Right lung (tissue), 5 donors: ENCODE measurements around the gene ACP4. TPM values are rescaled to one million over a fixed set of nuclear protein-coding genes. Genes with fewer than 3 reads are reported as not detected.

Source experiments
- DNase-seq, 2 donors: peaks; one replicate each; pipeline ENCODE4 v3.0.0-alpha.2; 2013
- polyA plus RNA-seq, 5 donors: library from polyadenylated mRNA; unstranded; fragments of 120-200 nt; gene quantifications; one replicate each; pipeline versions ENCODE4 v1.2.1 to v1.2.3, GENCODE V29; 2013; ENCODE audit warnings: inconsistent platforms in 1 of 5, low replicate concordance in 1 of 5; ENCODE audit not compliant: insufficient read length in 5 of 5, insufficient read depth in 1 of 5

ACP4 gene
- polyA plus RNA-seq, 5 donors: 0.18 to 0.19 TPM; not detected in 3

DNA sequence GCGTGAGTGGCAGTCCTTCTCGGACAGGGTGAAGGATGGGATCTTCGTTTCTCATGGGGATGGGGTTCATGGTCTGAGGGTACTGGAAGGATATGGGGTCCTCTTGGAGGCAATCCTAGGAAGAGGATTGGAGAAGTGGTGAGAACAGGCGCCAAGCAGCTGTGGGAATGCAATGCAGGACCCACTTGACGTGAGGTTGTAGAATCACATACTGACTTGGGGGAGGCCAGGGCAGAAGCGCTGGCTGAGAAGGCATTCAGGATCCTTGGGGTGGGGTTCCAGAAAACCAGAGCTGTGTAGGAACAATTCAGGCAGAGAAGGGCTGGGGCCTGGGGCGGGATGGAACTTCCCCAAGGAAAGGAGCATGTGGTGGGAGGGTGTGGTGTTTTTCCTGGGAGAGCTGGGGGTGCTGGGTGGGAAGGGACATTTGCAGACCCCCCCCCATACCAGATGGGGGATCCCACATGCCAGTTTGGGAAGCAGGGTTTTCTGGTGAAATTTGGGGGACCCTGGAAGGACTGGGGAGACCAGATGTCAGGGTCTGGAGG is 32.5 kb downstream of the ACP4 start:
- no peak for DNase-seq

DNA sequence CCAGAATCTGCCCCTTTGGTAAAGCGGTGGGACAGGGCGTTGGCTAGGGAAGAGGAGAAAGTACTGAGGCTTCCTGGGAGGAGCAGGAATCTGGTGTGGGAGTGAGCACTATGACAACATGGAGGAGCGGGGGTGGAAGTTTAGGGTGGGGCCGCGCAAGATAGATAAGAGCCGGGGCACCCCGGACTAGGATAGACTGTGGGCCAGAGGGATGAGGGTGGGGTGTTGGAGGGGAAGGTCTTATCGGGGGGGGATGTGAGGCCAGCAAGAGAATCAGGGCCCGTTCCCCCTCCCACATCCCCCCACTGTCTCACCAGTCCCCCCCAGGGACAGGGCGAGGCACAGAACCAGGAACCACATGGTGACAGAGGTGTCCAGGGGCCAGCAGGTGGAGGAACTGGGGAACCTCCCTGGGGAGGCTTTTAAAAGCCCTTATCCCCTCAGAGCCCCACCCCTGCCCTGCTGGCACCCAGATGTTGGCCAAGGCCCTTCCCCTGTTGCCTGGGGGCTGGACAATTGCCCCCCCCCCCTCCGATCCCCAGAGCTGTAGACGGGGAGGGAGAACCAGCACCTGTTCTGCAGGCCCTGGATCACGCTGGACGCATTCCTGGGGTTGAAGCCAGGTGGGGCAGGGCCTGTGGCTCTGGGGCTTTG is 33.3 kb downstream of the ACP4 start, which contains the start of gene KLK1:
KLK1 (minus strand) TSS at position 399 of the 654 bp plus-strand sequence; CDS start at position 360, 39 bp downstream.
- no peak for DNase-seq

DNA sequence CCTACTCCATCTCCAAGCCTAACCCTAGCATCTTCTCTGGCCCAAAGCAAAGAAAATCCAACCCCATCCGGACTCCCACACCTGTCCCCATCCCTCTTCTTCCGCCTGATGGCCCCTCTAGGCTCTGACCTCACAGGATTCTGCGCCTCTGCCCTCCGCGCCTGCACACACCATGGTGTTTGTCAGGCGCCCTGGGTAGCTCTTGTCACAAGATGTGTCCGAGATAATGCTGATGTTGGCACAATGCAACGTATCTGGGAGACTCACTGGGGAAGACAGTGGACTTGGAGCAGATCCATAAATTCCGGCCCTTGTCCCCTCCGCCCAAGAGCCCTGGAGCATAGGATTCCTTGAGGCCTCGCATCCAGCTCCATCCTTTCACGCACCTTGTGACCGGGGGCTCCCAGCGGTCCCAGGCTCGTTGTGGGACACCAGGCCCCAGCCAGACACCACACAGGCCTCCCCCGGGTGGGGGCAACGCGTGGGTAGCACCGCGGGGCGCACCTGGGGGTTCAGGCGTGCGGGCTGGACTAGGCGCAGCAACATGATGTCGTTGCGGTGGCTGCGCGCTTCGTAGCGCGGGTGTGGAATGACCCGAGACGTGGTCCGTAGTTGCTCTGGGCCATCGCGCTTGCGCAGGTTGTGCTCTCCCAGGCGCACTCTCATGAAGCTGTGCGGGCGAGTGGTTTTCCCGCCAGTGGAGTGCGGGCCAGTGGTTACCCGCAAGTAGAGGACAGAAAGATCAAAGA is 36.5 kb downstream of the ACP4 start:
- DNase-seq: no peak

DNA sequence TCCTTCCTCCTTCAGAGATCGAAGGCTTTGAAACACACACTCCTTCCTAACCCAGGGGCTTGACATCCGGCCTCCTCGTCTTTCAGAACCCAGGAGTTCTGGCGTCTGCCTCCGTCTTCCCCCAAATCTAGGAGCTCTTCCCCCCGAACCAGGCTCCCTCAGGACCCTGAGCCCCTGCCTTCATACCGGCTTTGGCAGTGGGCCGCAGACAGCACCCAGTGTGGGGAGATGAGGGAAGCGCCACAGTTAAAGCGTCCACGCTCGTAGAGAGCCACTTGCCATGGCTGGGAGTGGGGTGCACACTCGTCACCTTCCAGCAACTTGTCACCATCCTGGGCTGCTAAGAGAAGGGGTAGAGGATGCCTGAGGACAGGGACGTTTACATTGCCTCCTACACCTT is 37.3 kb downstream of the ACP4 start:
- DNase-seq: no peak

DNA sequence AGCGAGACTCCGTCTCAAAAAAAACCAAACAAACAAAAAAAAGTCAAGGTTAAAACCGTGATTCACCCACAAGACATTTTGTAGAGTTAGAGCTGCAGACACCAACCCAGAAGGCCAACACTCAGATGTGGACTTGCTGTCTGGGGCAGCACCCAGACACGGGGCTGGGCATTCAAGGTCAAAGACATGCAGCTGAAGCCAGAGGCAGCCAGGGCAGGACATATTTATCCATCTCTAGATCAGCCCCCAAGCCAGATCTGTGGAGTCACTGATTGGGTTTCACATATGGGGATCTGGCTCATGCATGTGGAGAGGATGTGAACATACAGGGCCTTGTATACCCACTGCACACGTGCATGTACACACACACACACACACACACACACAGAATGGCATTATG is 39.6 kb downstream of the ACP4 start:
- DNase-seq: no peak

DNA sequence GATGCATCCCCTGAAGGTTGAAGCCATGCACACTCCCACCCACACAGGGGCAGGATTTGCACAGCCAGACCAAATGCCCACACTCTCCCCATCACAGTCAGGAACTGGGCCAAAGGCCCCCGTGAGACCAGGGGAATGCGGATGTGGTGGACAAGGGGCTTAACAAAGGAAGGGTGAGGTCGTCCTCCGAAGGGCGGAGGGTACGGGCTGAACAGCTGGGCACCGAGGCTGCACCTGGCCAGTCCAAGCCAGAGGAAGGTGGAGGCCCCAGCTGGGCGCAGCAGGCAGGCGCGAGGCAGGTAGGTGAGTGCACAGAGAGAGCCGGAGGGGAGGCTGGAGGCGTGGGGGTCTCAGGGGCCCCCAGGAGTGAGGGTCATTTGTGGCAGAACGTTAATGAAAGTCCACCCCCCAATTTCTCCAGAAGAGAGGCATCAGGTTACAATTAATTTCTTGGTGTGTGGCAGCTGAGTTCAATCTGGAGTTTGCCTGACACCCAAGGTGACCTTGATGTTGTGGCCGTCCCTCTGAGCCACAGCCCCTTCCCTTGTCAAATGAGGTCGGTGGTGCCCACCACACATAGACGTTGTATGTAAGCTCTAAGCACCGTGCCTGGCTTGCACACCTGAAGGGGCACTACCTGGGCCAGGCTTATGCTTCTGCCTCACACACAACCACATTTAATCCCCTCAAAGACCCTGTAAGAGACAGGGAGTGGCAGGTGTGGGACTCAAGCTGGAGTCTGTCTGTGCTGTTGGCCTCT is 40.2 kb downstream of the ACP4 start:
- DNase-seq: no peak

DNA sequence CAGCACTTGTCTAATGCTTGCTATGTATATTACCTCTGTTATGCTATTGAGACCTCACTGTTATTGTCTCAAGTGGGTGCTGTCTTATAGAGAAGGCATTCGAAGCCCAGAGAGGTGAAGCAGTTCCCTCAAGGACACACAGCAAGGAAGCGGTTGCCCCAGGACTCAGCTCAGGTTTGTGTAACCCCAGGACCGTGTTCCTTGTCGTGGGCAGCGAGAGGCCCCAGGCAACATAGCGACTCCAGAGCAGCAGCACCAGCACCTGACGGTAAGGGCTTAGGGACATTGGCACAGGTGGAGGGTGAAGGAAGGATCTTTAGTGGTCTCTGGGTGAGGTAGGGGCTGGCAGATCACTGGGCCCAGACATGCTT is 40.8 kb downstream of the ACP4 start:
- DNase-seq: no peak

DNA sequence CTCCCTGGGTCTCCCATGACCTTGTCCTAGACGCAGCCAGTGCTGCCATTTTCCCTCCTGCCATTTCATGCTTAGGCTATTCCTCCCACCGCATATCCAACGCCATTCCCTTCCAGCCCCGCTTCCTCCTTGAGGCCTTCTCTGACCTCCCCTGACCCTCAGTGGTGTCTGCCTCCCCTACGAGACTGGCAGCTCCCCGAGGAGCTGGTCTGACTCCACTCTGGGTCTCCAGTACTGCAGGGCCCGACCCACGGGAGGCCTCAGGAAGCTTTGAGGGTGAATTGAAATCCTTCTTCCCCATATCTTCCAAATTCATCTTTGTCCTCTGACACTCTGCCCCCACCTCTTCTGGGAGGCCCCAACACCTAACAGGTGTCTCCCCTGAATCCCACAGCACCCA is 42.5 kb downstream of the ACP4 start:
- no peak for DNase-seq

DNA sequence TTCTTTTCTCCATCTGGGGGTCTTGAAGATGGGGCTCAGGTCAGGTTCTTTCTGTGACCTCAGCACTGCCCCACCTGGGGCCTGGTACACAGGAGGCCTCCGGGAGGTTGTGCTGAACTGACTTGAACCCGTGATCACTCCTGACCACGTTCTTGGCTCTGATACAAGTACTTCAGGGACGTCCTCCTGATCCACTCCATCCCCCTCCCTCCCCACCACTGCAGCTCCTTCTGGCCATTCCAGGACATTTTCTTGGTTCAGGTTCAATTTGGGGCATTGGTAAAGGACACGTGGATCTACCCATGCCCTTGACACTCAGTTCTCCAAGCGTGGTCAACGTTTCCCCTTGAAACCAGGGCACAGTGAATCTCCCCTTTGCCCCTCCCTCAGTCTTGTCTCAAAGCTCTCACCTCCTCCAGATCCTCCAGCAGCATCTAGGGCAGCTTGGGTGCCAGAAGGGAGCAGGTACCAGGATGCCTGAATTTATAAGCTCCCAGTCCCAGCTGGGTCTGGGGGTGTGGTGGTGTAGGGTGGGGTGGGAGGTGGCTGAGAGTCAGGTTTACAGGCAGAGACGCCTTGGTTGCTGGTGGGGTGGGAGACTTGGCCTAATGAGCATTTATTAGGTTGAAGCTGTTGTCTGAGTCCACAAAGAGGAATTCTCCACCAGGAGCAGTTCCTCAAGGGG is 43.0 kb downstream of the ACP4 start, which contains the start of gene KLK15:
KLK15 (minus strand) TSS at position 458 of the 685 bp plus-strand sequence. CDS start 2,082 bp downstream, outside the sequence.
- DNase-seq: no peak

DNA sequence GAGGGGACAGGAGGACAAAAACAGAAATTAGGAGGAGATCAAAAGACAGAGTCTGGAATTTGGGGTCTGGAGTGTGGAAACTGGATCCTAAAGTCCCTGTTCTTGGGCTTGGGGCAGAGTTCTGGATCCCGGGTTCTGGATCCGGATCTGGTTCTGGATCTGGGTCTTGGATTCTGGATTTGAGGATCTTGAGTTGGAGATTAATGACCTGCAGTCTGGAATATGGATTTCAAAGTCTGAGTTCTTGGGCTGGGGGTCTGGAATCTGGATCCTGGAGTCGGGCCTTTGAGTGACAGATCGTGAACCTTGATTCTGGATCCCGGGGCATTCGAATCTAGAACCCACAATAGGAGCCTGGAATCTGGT is 43.6 kb downstream of the ACP4 start:
- DNase-seq: no peak

DNA sequence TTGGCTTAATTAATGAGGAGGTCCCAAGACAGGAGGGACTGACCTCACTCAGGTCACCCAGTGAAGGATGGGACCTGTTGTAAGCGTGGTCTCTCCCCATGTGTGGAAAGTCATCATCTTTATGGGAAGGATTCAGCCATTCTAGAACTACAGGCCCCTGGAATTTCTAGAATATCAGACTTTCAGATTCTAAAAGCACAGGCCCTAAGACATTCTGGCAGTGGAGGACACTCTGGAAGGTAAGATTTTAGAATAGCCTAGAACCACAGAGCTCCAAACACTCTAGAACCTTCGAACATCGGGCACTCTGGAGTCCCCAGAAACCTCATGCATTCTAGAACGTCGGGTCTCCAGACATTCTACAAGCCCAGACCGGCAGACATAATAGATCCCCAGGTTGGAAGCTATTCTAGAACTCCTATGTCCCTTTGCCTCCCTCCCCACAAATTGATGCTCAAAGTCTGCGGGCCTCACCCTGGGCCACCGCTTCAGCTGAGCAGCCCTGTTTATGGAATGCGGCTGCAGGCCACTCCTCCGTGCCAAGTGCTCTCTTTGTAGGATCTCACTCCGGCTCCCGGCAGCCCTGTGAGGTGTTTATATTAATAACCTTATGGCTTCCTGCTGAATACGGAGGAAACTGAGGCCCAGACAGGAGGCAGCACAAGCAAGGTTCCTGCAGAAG is 45.0 kb downstream of the ACP4 start:
- DNase-seq: no peak

DNA sequence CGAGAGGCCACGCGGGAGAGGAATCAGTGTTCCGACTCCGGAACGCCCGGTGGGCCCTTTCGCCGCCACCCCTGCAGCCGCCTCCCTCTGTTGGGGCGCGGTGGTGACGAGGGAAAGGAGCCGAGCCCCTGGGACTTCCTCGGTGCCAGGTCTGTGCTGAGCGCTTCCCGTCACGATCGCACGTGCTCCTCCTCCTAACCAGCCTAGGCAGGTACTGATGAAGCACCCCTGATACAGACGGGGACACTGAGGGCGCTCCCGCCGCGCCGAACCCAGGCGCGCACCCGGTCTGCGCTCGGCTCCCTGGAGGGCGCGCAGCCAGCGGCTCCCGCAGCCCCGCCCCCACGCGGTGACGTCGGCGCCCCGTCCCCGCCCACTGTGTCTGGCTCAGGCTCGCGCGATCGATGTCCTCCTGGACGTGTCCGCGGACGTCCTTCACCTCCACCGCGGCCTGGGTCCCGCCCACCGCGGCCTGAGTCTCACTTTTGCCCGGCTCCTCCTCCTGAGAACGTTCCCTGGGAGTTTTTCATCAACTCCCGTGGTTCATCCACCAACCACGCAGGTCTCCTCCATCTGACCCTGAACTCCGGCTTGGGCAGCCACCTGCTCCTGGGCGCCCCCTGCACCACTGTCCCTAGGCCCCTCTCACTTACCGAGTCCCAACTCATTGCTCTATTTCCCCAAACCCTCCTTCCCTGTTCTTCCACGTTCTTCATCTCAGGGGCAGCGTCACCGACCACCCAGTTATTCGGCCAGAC is 45.7 kb downstream of the ACP4 start:
- DNase-seq: peak; percentile 49 to 50

DNA sequence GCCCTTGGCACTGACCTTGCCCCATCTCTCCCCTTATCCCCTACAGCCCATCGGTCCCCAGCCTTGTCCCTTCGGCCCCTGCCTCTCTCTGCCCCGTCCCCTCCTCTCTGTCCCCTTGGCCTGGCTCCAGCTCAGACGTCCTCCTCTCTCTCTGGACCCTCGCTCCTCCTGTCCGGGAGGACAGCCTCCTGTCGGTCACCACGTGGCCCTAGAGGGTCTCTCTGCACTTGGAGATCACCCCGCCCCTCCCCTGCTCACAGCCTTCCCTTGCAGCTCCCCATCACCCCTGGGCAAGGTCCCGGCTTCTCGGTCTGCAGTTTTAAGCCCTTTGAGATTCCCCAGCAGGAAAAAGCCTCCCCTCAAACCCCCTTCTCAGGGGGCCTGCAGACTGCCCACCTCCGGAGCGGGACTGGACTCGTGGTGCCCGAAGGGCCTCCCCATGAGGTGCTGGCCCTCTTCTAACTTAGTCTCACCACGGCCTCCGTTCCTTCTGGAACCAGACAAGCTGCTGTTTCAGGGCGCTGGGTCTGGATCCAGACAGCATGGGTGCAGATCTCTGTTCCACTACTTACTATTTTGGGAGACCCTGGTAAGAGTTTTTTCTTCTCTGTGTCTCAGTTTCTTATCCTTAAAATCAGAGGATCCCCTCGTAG is 46.5 kb downstream of the ACP4 start:
- DNase-seq: peak in 1 of 2 donors; percentile 3

DNA sequence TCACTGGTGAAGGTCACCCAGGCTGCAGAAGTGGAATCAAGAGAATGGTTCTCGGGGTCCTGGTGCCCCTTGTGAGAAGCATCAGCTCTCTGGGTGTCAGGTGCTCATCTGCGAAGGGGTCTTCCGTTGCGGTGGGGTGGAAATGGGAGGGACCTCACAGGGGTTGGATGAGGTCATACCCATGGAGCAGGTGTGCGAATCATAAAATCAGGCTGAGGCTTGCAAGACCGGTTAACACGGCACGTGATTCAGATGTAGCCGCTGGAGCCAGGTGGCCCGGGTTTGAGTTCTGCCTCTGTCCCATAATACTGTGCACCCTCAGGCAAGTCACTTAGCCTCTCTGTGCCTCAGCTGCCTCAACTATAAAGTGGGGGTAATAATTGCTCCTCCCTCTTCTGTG is 47.1 kb downstream of the ACP4 start:
- no peak for DNase-seq

DNA sequence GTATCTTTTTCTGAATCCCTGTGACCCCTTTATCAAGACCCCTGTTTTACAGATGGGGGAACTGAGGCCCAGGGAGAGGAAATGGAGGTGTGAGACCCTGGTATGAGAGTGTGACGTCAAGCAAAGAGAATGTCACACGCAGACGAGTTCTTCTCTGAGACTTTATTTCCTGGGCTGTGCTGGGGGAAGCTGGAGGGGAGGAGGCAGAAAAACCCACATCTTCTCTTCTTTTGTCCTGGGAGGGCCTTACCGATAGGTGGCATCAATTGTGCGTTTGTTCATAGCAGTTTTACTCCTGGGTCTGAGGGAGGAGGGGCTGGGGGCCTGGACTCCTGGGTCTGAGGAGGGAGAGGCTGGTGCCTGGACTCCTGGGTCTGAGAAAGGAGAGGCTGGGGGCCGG is 48.0 kb downstream of the ACP4 start:
- no peak for DNase-seq

DNA sequence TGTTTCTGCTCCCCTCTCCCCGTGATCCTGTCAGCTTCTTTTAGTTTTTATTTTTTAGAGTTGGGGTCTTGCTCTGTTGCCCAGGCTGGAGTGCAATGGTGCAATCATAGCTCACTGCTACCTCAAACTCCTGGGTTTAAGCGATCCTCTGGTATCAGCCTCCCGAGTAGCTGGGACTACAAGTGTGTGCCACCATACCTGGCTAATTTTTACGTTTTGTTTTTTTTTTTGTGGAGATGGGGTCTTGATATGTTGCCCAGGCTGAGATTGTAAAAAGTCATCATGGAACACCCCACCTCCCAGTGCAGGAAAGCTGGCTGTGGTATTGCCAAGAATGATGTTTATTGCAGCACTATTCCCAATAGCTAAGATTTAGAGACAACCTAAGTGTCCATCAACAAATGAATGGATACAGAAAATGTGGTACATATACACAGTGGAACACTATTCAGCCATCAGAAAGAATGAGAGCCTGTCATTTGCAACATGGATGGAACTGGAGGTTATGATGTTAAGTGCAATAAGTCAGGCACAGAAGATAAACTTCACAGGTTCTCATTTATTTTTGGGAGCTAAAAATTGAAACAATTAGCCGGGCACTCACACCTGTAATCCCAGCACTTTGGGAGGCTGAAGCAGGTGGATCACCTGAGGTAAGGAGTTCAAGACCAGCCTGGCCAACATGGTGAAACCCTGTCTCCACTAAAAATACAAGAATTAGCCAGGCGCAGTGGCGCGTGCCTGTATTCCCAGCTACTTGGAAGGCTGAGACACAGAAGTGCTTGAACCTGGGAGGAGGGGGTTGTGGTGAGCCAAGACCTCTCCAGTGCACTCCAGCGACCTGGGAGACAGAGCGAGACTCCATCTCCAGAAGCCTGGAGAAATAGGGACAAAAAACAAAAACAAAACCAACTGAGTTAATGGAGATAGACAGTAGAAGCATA is 49.8 kb downstream of the ACP4 start:
- DNase-seq: no peak

DNA sequence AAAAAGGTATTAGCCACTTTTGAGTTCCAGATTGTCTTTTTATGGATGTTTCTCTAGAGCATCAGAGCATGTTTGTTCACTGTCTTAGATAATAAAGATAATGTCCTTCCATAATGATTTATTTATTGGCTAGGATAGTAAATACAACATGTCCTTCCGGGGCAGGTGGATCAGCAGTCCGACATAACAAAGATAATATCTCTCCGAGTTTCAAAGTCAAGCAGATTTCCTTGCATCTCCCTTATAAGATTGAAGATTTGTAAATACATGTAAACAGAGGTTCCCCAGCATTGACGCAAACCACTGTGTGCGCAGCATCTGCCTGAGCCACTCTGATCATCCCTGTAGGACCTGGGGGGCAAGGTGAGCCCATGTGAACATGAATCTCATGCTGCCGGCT is 51.9 kb downstream of the ACP4 start:
- no peak for DNase-seq

DNA sequence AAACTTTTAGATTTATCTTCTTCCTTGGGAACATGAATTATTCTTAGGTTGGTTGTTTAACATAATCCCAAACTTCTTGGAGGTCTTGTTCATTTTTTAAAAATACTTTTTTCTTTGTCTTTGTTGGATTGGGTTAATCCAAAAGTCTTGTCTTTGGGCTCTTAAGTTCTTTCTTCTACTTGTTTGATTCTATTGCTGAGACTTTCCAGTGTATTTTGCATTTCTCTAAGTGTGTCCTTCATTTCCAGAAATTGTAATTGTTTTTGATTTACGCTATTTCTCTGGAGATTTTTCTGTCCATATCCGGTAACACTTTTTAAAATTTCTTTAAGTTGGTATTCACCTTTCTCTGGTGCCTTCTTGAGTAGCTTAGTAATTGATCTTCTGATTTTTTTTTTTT is 53.0 kb downstream of the ACP4 start:
- no peak for DNase-seq
